ENCODE data around the gene RNF125. TPM values are rescaled to one million over a fixed set of nuclear protein-coding genes. Genes with fewer than 3 reads are reported as not detected.

RNF125 gene
- total and polyA plus RNA-seq, 4 donors, result 1.4 to 9.2 (median 3.3) TPM

GRCh38 chr18:32029558-32029957 is 10.9 kb downstream of the RNF125 start:
- 7 to 32% methylated on average over 1 of the region's 1 CpG for WGBS, 2 donors
- Histone ChIP-seq H3K9ac (ENCODE audit: insufficient read depth in 1 of 2, low read length in 2 of 2) (no peak overlapping the region), H3K9me3 (ENCODE audit: control insufficient read depth in 4 of 4, insufficient read depth in 3 of 4, low read length in 3 of 4) (no peaks in the 10 kb centered on the region), H3K4me3 (no peak overlapping the region), H3K27me3 (ENCODE audit: control insufficient read depth in 3 of 3, insufficient read depth in 3 of 3, low read length in 2 of 3) (no peaks in the 10 kb centered on the region), H3K36me3 (ENCODE audit: control insufficient read depth in 4 of 4, insufficient read depth in 4 of 4, low read length in 4 of 4) (no peaks in the 10 kb centered on the region), H3K4me1 (ENCODE audit: control insufficient read depth in 5 of 5, insufficient read depth in 5 of 5, low read length in 5 of 5) (peaks cover 0 to 3% (median 0%) of the 10 kb centered on the region in 5 donors), H3K27ac (ENCODE audit: low read depth in 1 of 2, low read length in 1 of 2) (no peak overlapping the region)
- ATAC-seq (ENCODE audit: insufficient read depth, low FRiP score), result no peak
- TF ChIP-seq, protein P1, sequence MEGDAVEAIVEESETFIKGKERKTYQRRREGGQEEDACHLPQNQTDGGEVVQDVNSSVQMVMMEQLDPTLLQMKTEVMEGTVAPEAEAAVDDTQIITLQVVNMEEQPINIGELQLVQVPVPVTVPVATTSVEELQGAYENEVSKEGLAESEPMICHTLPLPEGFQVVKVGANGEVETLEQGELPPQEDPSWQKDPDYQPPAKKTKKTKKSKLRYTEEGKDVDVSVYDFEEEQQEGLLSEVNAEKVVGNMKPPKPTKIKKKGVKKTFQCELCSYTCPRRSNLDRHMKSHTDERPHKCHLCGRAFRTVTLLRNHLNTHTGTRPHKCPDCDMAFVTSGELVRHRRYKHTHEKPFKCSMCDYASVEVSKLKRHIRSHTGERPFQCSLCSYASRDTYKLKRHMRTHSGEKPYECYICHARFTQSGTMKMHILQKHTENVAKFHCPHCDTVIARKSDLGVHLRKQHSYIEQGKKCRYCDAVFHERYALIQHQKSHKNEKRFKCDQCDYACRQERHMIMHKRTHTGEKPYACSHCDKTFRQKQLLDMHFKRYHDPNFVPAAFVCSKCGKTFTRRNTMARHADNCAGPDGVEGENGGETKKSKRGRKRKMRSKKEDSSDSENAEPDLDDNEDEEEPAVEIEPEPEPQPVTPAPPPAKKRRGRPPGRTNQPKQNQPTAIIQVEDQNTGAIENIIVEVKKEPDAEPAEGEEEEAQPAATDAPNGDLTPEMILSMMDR (IDR thresholded peaks at IDR 0.05; ENCODE audit: control extremely low read depth, extremely low read depth), result no peak
- no peak for DNase-seq

- no peak overlapping the region for H3K9ac ChIP-seq (ENCODE audit: insufficient read depth in 1 of 2, low read length in 2 of 2)
- no peak overlapping the region for H3K27ac ChIP-seq (ENCODE audit: low read depth in 1 of 2, low read length in 1 of 2)
- H3K4me1 ChIP-seq (ENCODE audit: control insufficient read depth in 5 of 5, insufficient read depth in 5 of 5, low read length in 5 of 5), result no peaks in the 10 kb centered on the region
- H3K27me3 ChIP-seq (ENCODE audit: control insufficient read depth in 3 of 3, insufficient read depth in 3 of 3, low read length in 2 of 3), result no peaks in the 10 kb centered on the region
- ATAC-seq (ENCODE audit: insufficient read depth, low FRiP score) (no peak), DNase-seq (no peak)
- TF ChIP-seq, protein P1 (IDR thresholded peaks at IDR 0.05; ENCODE audit: control extremely low read depth, extremely low read depth), result no peak
- peaks cover 0 to 3% (median 0%) of the 10 kb centered on the region in 4 donors for H3K36me3 ChIP-seq (ENCODE audit: control insufficient read depth in 4 of 4, insufficient read depth in 4 of 4, low read length in 4 of 4)
- WGBS, 2 donors, result 74 to 90% methylated on average over 9 of the region's 9 CpGs
- H3K4me3 ChIP-seq, result no peak overlapping the region
- H3K9me3 ChIP-seq (ENCODE audit: control insufficient read depth in 4 of 4, insufficient read depth in 3 of 4, low read length in 3 of 4), result no peaks in the 10 kb centered on the region
Observed at GRCh38 chr18:32032609-32033008, 14.0 kb downstream of the RNF125 start.

- H3K9me3 ChIP-seq (ENCODE audit: control insufficient read depth in 4 of 4, insufficient read depth in 3 of 4, low read length in 3 of 4), result no peaks in the 10 kb centered on the region
- H3K27ac ChIP-seq (ENCODE audit: low read depth in 1 of 2, low read length in 1 of 2), result no peak overlapping the region
- DNase-seq (no peak), ATAC-seq (ENCODE audit: insufficient read depth, low FRiP score) (no peak)
- TF ChIP-seq, protein P1 (IDR thresholded peaks at IDR 0.05; ENCODE audit: control extremely low read depth, extremely low read depth), result no peak
- WGBS, 2 donors, result 92 to 96% methylated on average over 5 of the region's 5 CpGs
- H3K36me3 ChIP-seq (ENCODE audit: control insufficient read depth in 4 of 4, insufficient read depth in 4 of 4, low read length in 4 of 4), result peaks cover 0 to 4% (median 0%) of the 10 kb centered on the region in 4 donors
- no peak overlapping the region for H3K4me3 ChIP-seq
- no peak overlapping the region for H3K9ac ChIP-seq (ENCODE audit: insufficient read depth in 1 of 2, low read length in 2 of 2)
- H3K4me1 ChIP-seq (ENCODE audit: control insufficient read depth in 5 of 5, insufficient read depth in 5 of 5, low read length in 5 of 5), result no peaks in the 10 kb centered on the region
- H3K27me3 ChIP-seq (ENCODE audit: control insufficient read depth in 3 of 3, insufficient read depth in 3 of 3, low read length in 2 of 3), result no peaks in the 10 kb centered on the region
Observed at GRCh38 chr18:32036506-32037180, 18.0 kb downstream of the RNF125 start.

DNA sequence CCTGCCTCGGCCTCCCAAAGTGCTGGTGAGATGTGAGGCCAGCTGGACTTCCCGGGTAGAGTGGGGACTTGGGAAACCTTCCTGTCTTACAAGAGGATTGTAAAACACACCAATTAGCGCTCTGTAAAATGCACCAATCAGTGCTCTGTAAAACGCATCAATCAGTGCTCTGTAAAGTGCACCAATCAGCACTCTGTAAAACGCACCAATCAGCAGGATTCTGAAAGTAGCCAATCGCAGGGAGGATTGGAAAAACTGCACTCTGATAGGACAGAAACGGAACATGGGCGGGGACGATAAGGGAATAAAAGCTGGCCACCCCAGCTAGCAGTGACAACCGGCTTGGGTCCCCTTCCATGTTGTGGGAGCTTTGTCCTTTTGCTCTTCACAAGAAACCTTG is 19.0 kb downstream of the RNF125 start:
- TF ChIP-seq, protein P1 (IDR thresholded peaks at IDR 0.05; ENCODE audit: control extremely low read depth, extremely low read depth), result no peak
- Histone ChIP-seq H3K36me3 (ENCODE audit: control insufficient read depth in 4 of 4, insufficient read depth in 4 of 4, low read length in 4 of 4) (peaks cover 0 to 4% (median 0%) of the 10 kb centered on the region in 4 donors), H3K4me3 (no peak overlapping the region), H3K9me3 (ENCODE audit: control insufficient read depth in 4 of 4, insufficient read depth in 3 of 4, low read length in 3 of 4) (no peaks in the 10 kb centered on the region), H3K9ac (ENCODE audit: insufficient read depth in 1 of 2, low read length in 2 of 2) (no peak overlapping the region), H3K4me1 (ENCODE audit: control insufficient read depth in 5 of 5, insufficient read depth in 5 of 5, low read length in 5 of 5) (no peaks in the 10 kb centered on the region), H3K27ac (ENCODE audit: low read depth in 1 of 2, low read length in 1 of 2) (no peak overlapping the region), H3K27me3 (ENCODE audit: control insufficient read depth in 3 of 3, insufficient read depth in 3 of 3, low read length in 2 of 3) (no peaks in the 10 kb centered on the region)
- 95 to 97% methylated on average over 10 of the region's 10 CpGs for WGBS, 2 donors
- ATAC-seq (ENCODE audit: insufficient read depth, low FRiP score) (no peak), DNase-seq (no peak)

Measured in lung (tissue), 12 donors.